ENCODE results near the gene LIN7B. TPM values are rescaled to one million over a fixed set of nuclear protein-coding genes. Genes with fewer than 3 reads are reported as not detected.
"Not testable (repeated sequence)": the region's sequence is repeated elsewhere in the genome, so short reads cannot be mapped to it uniquely, and the experiment has no call there.

The LIN7B gene
- total RNA-seq, 2 donors from 2014 or later = 11.8 to 14.6 TPM

- peak; percentile 61 for DNase-seq
- Histone ChIP-seq H3K9me3 (no peaks in the 10 kb centered on the region), H3K36me3 (no peaks in the 10 kb centered on the region), H3K4me1 (no peaks in the 10 kb centered on the region), H3K27me3 (no peaks in the 10 kb centered on the region), H3K9ac (ENCODE audit: low read depth in 2 of 2, low read length in 2 of 2) (no peak overlapping the region), H3K4me3 (no peak overlapping the region), H3K27ac (peak overlapping the region; percentile 48)
- no peak for TF ChIP-seq CTCF (IDR thresholded peaks at IDR 0.05)
- intact Hi-C loops (cut with DNase I) = no loop called here
Measured at GRCh38 chr19:49136771-49137171, 22.6 kb downstream of the LIN7B start.

- no peak for TF ChIP-seq CTCF (IDR thresholded peaks at IDR 0.05)
- H3K9me3 ChIP-seq = no peaks in the 10 kb centered on the region
- no peaks in the 10 kb centered on the region for H3K27me3 ChIP-seq
- DNase-seq = no peak
- no peak overlapping the region for H3K4me3 ChIP-seq
- H3K4me1 ChIP-seq = no peaks in the 10 kb centered on the region
- no peaks in the 10 kb centered on the region for H3K36me3 ChIP-seq
- H3K9ac ChIP-seq (ENCODE audit: low read depth in 2 of 2, low read length in 2 of 2) = no peak overlapping the region
- no peak overlapping the region for H3K27ac ChIP-seq
- intact Hi-C loops (cut with DNase I) = no loop called here
Measured at GRCh38 chr19:49140951-49141350, 26.8 kb downstream of the LIN7B start.

GRCh38 chr19:49141352-49141751 lies 27.2 kb downstream of the LIN7B start:
- Histone ChIP-seq H3K27me3 (no peaks in the 10 kb centered on the region), H3K4me3 (no peak overlapping the region), H3K4me1 (no peaks in the 10 kb centered on the region), H3K27ac (no peak overlapping the region), H3K9me3 (no peaks in the 10 kb centered on the region), H3K9ac (ENCODE audit: low read depth in 2 of 2, low read length in 2 of 2) (no peak overlapping the region), H3K36me3 (no peaks in the 10 kb centered on the region)
- DNase-seq = no peak
- no peak for TF ChIP-seq CTCF (IDR thresholded peaks at IDR 0.05)
- intact Hi-C loops (cut with DNase I) = no loop called here

GRCh38 chr19:49142866-49143335 lies 28.7 kb downstream of the LIN7B start:
- H3K27ac ChIP-seq = no peak overlapping the region
- intact Hi-C loops (cut with DNase I) = no loop called here
- peak overlapping the region; percentile 28 for H3K4me3 ChIP-seq
- no peaks in the 10 kb centered on the region for H3K36me3 ChIP-seq
- no peaks in the 10 kb centered on the region for H3K27me3 ChIP-seq
- TF ChIP-seq CTCF (IDR thresholded peaks at IDR 0.05) = no peak
- H3K9ac ChIP-seq (ENCODE audit: low read depth in 2 of 2, low read length in 2 of 2) = peak overlapping the region; percentile 34 to 60
- H3K4me1 ChIP-seq = no peaks in the 10 kb centered on the region
- DNase-seq = peak; percentile 92
- H3K9me3 ChIP-seq = no peaks in the 10 kb centered on the region

- H3K9ac ChIP-seq (ENCODE audit: low read depth in 2 of 2, low read length in 2 of 2) = peak overlapping the region in 1 of 2 donors; percentile 51
- H3K27ac ChIP-seq = no peak overlapping the region
- H3K4me1 ChIP-seq = no peaks in the 10 kb centered on the region
- no peaks in the 10 kb centered on the region for H3K9me3 ChIP-seq
- no peaks in the 10 kb centered on the region for H3K36me3 ChIP-seq
- H3K4me3 ChIP-seq = peak overlapping the region; percentile 23
- peak; percentile 89 for DNase-seq
- no peaks in the 10 kb centered on the region for H3K27me3 ChIP-seq
- intact Hi-C loops (cut with DNase I) = loop anchor here (5.0 kb wide), 2 partner anchors 48 to 57 kb away; no protein-coding TSS in a partner anchor
- TF ChIP-seq CTCF (IDR thresholded peaks at IDR 0.05) = peak; percentile 89
Measured at GRCh38 chr19:49145573-49146407, 31.6 kb downstream of the LIN7B start.

GRCh38 chr19:49146408-49146770 lies 32.2 kb downstream of the LIN7B start:
- H3K27me3 ChIP-seq, DNase-seq, H3K4me3 ChIP-seq, H3K9me3 ChIP-seq, H3K27ac ChIP-seq, H3K36me3 ChIP-seq, H3K4me1 ChIP-seq: not testable (repeated sequence)
- intact Hi-C loops (cut with DNase I) = loop anchor here (5.0 kb wide), 2 partner anchors 49 to 56 kb away; no protein-coding TSS in a partner anchor
- peak overlapping the region in 1 of 2 donors; percentile 51 for H3K9ac ChIP-seq (ENCODE audit: low read depth in 2 of 2, low read length in 2 of 2)
